HG03565 (cell line): ENCODE measurements around the gene SMARCD1.

Experiments
- ATAC-seq: cut with Tn5 transposase; IDR thresholded peaks from one replicate; pipeline ENCODE4 v1.9.1; 2021; ENCODE audit warnings: mild to moderate bottlenecking, moderate library complexity; ENCODE audit not compliant: unreplicated experiment

The SMARCD1 gene

DNA sequence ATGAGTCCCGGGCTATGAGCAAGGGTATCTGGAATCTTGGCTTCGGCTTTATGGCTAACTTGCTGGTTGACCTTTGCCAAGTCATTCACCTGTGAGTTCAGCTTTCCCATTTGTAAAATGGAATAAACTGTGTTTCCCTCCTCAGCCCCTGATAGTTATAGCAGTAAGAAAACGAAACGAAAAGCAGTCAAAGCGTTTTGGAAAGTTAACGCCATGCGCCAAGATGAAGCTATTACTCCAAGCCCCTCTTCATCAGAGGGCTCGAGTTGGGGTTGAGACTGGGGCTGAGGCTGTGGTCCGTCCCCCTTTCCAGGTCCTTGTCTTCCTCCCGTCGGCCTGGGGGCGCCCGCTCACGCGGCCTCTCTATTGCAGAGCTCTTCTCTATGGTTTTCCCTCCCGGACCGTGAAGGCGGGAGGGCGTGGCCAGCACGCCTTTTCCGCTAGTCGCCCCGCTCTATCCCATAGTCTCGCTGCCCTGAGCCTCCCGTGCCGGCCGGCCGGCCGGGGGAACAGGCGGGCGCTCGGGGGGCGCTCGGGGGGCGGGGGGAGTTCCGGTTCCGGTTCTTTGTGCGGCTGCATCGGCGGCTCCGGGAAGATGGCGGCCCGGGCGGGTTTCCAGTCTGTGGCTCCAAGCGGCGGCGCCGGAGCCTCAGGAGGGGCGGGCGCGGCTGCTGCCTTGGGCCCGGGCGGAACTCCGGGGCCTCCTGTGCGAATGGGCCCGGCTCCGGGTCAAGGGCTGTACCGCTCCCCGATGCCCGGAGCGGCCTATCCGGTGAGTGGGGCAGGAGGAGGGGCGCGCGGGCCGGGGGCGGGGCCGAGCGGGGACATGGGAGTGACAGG lies at the start of gene SMARCD1:
Gene SMARCD1 (plus strand): TSS at position 568 of the 840 bp plus-strand sequence. CDS start 28 bp downstream, at position 596.
- ATAC-seq, result peak; percentile 53

DNA sequence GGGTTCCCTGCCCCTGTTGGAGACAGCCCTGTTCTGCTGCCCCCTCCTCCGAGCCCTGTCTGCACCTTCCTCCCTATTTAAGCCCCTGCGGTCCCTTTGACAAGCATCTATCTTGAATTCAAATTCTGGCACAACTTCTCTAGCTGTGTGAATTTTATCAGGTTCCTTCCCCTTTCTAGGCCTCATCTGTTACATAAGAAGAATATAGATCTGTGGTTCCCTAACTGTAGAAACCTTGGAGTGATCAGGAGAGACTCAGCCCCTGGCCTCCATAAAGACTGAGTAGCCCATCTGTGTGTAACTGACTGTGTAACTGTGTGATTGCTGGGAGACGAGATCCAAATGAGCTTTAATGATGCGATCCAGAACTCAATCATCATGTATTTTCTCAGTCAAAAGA lies 46.8 kb upstream of the SMARCD1 start:
- ATAC-seq, result no peak

DNA sequence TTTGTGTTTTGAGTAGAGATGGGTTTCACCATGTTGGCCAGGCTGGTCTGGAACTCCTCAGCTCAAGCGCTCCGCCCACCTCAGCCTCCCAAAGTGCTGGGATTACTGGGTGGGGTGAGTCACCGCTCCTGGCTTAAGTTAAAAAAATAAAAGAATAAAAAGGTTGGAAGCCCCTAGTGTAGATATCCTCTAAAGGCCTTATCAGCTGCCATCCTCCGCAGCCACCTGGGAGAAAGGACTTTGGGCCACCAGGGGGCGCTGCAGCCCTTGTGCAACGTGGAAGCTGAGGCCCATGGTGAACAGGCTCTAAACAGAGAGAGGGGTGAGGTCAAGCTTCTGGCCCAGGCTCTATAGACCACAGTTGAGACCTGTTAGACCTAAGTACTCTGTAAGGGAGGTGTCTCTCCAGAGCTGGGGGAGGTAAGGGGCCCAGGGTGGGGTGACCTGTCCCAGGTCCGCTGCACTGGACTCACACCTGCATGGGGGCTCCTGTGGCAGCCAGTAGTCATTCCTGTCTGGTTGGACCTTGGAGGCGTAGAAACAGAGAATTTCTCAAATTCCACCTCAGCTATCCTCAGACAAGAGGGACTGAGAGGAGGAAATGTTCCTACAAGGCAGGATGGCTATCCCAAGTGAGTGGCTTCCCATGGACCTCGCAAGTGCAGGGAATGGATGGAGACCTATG lies 45.8 kb upstream of the SMARCD1 start:
- ATAC-seq, result no peak

DNA sequence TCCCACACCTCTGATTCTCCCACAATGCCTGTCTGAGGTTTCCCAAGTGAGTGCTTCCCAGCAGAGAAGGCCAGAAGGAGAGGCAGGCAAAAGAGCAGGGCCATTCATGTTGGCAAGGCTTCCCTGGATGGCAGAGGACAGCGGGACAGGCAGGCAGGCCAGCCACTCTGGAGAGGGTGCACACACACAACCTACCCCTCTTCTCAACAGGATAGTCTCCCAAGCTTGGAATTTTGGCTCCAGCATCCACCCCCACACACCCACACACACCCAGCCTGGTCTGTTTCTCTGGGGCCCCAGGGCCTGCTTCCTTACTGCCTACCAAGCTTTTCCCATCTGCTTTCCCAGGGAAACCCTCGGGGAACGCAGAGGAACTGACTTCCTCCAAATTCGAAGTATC lies 44.5 kb upstream of the SMARCD1 start:
- ATAC-seq, result no peak

DNA sequence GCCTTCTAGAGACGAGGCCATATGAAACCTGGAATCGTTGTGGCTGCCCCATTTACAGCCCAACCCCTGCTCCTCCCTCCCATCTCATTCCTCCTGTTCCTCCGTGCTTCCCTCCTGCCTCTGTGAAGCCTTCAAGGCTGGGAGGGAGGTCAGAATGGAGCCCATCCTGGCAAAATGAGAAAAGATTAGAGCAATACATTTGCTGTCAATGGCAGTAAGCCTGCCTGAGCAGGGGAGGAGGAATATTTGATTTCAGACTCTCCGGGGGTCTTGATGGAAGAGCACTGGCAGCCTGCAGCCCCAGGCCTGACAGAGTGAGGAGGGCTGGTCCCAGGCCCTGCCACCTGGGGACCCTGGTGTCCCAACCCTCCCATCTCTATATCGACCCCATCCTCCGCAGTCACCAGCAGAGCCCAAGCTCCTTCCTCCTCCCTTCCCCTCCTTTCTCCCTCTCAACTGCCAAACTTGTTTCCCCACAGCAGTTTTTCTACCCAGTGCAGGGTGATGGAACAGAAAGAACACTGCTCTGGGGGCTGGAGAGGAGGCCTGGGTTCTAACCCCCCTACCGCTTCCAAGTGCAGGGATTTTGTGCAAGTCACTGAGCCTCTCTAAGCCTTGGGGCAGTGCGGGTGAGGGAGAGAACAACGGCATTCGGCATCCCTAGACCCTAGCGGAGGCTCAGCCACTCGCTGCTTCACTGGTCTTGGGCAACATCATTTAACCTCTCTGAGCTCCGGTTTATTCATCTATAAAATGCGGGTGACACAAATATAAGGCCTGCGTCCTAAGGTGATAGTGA lies 43.9 kb upstream of the SMARCD1 start:
- ATAC-seq, result no peak

DNA sequence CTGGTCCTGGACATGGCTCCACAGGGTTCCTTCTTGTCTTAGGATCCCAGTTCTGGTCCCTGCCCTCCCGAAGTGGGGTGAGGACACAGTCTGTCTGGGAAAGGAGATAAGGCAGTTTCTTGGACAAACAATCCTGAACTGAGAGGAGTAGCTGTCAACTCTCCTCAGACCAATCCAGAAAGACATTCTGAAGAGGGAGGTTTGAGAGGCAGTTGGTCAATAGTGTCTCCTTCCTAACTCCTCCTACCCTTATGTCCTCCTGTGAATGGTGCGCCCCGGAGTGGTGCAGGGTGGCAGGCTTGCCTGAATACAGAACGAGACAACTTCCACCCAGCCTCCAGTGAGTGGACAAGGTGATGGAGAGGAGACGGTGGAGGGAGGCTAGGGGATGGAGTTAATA lies 43.2 kb upstream of the SMARCD1 start:
- ATAC-seq, result no peak

DNA sequence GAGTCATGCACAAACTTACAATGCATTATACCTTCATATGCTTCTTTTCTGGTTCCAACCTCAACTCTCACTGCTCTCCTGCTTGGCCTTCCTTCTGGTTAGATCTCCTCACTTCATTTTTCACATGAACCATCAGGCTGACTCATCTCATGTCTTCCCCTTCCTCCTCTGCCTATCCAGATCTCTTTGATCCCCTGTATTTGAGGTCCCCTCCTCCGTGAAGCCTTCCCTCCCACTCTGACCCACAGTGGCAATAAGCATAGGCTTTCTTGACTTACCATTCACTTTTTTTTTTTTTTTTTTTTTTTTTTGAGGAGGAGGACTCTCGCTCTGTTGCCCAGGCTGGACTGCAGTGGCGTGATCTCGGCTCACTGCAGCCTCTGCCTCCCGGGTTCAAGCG lies 42.4 kb upstream of the SMARCD1 start:
- no peak for ATAC-seq

DNA sequence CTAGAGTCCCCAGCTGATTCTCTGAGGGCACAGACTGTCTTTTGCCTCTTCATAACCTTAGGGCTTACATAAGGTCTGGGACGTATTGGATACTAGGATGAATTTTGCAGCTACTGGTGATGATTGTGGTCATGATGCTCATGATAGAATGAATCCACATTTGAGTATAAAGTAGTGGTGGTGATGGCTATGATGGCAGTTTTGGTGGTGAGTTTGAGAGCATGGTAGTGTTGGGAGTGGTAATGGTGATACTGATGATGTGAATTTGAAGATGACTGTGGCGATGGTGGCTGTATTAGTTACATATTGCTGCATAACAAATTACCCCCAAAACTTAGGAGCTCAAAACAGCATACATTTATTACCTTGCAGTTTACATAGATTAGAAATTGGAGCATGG lies 41.8 kb upstream of the SMARCD1 start:
- ATAC-seq, result no peak

DNA sequence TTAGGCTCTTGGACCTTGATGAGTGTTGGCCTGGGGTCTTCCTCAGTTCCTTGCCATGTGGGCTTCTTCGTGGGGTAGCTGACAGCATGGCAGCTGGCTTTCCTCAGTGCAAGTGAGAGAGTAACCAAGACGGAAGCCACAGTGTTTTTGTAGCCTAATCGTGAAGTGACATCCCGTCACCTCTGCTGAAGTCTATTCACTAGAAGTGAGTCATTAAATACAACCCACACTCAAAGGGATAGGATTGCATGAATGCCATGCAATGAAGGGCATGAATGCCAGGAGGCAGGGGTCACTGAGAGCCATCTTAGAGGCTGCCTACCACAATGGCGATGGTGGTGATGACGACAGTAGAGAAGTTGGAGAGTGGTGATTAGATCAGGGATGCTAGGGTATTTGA lies 41.3 kb upstream of the SMARCD1 start:
- ATAC-seq, result no peak

DNA sequence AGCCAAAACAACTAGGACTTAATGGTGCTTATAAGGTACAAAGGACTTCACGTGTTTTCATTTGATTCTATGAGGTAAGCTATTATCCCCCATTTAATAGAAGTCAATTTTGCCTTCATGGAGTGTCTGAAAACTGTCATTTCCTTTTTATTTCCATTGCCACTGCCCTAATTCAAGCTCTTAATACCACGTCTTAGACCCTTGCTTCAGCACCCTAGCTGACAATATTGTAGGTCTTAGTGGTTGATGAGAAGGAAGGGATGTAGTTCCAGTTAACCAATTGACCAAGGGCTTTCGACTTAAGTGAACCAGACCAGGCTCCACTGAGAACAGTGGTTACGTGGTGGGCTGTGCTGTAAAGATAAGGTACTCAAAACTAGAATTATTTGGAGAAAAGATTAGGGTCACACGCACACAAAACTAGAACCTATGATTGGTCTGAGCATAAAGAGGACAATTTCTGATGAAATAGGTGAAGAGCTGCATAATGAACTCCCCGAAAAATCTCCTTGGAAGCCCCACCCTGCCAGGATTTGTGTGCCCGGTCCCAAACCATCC lies 37.4 kb upstream of the SMARCD1 start:
- ATAC-seq, result no peak

DNA sequence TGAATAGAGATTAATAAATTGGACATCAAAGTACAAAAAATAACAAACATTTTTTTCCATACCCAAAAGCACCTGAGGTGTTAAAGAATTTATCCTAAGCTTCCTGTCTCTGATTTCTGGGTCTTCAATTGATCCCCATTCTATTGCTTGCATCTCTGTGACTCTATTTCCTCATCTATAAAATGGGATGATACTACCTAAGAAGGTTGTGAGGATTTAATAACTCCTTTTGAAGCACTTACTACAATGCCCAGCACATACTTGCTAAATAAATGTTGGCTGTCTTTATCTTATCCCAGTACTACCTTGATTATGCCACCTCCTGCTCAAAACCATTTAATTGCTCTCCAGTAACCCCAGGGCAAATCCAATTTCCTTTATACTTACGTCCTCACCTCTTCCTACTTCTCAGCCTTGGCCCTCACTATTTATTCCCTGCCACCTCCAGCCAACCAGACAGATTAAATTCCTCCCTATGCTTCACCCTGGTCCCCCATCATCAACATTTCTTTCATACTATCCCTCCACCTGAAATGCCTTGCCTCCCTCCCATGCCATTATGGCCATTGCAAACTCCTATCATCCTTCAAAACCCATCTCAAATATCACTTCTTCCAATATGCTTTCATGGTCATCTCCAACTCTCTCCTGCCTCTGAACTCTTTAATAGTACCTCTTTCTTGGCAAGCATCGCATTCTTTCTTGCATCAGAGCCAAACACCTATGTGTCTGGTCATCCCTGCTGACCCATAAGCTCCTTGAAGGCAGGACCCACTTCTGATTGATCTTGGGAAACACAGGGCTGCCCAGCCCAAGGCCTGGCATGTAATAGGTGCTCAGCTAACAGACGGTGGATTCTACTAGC lies 35.7 kb upstream of the SMARCD1 start:
- no peak for ATAC-seq

DNA sequence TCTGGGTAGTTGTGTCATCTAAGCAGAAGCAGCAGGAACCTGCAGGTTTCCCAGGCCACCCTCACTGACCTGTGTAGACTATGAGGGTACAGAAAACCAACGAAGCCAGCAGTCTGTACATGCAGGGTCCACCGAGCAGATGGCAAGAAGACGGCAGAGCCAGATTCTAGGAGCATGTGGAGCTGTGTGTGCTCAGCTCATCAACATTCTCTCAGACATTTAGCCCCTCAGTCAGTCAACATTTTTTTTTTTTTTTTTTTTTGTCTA lies 35.1 kb upstream of the SMARCD1 start:
- ATAC-seq, result no peak

DNA sequence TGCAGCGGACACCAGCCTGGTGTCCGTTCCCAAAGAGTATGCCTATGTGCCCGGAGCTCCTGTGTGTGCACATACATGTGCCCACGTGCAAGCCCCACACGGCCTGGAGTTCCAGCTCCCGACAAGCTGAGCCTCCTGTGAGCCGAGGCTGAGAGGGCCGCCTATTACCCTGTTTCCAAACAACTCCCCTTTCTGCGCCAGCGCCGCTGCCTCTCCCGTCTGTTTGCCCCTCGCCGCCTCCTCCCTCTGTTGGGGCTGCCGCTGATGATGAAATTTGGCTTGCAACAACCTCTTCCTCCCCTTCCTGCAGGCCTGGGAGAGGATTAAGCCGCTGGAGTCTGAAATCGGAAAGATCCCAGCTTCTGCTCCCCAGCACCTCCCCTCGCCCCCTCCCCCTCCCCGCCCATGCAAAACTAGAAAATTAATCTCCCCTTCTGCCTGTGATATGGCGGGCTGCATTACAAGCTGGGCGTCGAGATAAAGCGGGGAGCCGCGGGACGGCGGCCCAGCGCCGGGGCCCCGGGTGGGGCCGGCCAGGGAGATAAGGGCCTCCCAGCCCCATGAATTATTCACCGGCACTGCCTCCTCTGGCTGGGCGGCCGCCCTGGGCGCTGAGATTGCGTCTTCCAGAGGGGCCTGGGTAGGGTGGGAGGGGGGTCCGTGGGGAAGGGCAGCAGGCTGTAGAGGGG lies 34.6 kb upstream of the SMARCD1 start:
- ATAC-seq, result no peak

DNA sequence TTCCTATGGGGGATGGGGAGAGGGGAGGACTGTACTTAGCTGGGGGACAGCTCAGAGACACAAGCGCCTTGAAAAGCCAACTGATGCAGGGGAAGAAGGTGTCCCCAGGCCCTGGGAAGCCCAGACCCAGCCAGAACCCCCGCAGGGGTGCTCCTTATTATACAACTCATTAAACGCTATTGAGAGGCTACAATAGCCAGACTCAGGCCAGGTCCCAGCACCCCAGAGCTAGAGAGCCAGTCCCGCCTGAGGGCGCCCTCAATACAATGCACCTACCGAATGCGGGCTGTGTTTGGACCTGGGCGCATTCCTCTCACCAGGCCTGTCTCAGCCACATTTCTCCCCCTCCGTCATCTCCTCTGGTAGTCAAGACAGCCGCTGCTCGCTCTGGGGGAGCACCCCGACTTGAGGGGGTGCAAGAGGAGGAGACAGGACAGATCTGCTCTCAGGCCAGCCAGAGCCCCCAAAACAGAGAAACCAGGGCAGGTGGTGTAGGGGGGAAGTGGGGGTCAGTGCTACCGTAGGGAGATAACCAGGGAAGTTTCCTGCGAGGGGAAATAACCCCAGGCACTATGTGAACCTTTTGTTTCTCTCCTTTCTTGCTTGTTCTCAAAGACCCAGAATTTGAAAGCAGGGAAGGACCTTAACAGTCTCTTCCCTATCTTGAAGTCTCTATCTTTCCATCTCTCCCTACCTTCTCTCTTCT lies 33.9 kb upstream of the SMARCD1 start:
- ATAC-seq, result no peak

DNA sequence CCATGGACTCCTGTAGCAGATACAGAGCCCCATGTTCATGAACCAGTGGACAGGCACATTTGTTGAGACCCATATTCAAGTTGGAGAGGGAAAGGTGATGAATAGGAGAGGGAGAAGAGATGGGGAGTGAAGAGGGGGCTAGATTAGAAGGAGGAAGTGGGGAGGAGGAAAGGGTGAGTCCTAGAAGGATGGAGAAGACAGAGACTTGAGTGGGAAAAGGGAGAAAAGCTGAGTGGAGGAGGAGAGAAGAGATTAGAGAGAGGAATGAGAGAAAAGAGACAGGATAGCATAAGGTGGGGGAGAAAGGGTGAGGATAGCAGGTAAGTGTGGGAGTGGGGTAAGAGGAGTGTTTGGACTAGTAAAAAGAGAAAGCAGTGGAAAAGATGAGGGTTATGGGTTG lies 32.6 kb upstream of the SMARCD1 start:
- ATAC-seq, result no peak

DNA sequence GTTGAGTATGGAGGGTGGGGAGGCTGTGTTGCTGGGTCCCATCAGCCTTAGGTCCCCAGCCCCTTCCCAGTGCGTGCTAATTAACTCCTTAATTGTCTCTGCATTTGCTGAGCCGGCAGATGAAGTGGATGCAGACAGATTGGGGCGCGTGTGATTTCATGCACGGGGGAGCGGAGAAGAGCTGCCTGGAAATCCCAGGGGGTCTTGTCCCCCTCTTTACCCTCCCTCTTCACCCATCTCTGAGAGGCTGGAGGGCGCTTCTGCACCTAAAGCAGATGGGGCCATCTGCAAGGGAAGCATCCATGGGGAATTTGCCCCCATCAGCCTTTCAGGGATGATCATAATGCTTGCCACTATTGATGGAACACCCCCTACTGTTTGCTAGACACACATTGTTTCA lies 32.2 kb upstream of the SMARCD1 start:
- no peak for ATAC-seq

DNA sequence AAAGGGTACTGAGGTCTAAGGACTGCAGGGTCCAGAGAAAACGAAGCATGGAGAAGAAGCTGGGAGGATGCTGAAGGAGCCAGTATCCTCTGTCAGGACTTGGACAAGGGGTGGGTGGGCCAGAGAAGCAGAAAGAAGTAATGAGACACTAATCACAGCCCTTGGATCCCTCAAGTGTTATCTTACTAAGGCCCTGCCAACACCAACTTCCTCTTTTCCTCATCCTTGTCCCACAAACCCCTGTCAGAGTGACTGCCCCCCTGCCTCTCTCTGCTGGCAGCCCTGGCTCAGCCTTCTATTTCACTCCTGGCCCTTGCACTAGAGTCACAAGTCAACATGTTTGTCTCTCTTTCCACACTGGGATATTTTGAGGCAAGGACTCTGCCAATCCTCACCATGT lies 31.6 kb upstream of the SMARCD1 start:
- no peak for ATAC-seq

DNA sequence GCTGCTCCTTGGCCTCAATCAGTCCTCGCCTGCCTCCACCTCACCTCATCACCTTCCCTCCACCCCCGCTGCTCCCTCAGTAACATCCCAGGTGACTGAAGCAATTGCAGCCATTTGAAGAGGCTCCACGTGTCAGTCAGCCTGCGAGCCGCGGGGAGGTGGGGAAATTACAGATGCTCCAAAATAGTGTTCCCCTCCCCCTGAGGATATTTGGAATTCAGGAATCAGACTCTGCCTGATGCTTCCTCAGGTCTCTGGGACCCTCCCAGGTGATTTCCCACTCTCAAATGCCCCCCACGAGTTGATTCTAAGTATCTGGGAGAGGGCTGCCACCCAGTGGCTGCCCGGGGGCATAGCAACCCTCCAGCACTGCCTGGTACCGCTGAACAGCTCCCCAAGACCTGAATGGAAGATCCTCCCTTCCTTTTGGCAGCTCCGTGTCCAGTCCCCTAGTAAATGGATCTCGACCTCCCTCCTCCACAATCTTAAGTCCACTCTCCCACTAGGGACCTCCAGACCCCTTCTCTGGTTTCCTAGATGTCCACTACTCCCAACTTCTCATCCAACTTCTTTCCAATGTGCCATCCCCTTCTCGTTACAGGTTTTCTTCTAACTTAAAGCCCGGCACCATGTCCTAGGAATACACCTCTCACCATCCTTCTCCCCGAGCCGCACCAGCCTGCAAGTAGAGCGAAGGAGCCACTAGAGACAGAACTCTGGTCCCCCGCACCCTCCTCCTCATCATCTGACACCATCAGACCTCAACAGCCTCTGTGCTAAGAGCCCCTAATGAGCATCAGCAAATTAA lies 29.1 kb upstream of the SMARCD1 start:
- ATAC-seq, result no peak

DNA sequence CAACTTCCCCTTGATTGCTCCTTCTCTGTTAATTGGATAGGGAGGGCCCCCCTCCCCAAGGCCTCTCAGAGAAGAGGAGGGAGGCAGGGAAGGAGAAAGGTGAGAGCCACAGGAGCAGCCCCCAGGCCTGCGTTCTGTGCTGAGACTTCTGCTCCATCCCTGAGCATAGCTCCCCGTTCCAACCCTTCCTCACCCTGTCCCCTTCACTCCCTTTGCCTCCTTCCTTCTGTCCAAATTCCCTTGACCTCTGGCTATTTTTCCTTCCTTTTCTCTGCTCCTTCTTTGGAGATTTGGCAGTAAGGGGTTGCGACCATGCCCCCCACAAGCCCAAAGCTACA lies 28.5 kb upstream of the SMARCD1 start:
- no peak for ATAC-seq
